ENCODE results near the gene ESF1. TPM values are rescaled to one million over a fixed set of nuclear protein-coding genes. Genes with fewer than 3 reads are reported as not detected.

Gene ESF1
- total and polyA plus RNA-seq, 2 donors (not counting 1 experiment from before 2014, with no cell fraction given), result 0.81 to 13.9 TPM

DNA sequence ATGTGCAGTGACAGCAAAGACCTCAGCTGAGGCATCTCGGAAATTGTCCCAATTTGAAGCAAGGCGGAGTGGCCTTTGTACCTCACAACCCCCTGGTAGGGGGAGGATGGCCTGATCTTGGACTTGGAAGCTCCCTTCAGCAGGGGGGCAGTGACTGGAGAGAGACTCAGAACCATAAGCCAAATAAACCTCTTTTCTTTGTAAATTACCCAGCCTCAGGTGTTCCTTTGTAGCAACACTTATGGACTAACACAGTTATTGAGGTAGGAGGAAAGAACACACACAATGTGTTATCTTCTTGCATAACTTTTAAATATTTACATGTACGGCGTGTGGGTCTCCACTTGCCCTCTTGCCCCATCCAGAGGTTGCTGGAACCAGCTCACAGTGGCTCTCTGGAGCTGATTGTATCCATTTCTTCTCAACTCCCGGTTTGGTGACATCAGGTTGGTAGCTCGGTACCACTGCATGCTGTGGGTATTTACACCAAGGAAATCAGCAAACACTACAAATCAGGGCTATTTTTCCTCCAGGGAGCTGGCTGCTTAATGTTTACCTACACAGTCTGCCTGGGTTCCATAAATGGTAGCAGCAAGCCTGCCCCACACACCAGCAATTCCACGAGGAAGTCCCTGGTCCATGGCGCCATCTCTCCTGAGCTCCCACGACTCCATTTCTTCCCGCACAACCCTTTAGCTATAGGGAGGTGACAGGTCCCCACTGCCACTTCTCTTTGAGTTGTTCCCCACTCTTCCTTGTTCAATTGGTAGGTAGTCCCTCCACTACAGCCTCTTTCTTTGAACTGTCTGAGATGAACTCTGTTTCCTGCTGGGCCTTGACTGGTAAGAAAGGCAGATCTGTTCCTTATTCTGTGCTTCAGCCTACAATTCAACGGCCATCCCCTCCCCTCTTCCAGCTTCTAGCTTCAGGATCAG, 91.7 kb downstream of the ESF1 start:
- CTCF ChIA-PET, result interaction anchor here (0.5 kb wide), 1 partner anchor 36 kb away, joined by 3 read pairs; no protein-coding TSS in a partner anchor
- no peaks in the 10 kb centered on the region for H3K4me1 ChIP-seq (ENCODE audit: control insufficient read depth in 2 of 2, insufficient read depth in 2 of 2, low read length in 2 of 2)
- no peak overlapping the region for H2AFZ ChIP-seq (ENCODE audit: insufficient read depth, low read depth, low read length, poor library complexity, severe bottlenecking)
- DNase-seq (no peak), ATAC-seq (ENCODE audit: low read depth) (no peak)
- intact Hi-C loops (cut with micrococcal nuclease), result no loop called here
- no peak overlapping the region for H3K27ac ChIP-seq (ENCODE audit: low read length in 2 of 2)
- POLR2A ChIA-PET, result no interaction called here
- no peak overlapping the region for H3K4me2 ChIP-seq (replicated peaks; ENCODE audit: low read depth, low read length, poor library complexity, severe bottlenecking)
- Mint-ChIP-seq H3K9me3 (ENCODE audit: insufficient read depth) (no peaks in the 10 kb centered on the region), H3K27ac (no peak overlapping the region), H3K4me1 (no peaks in the 10 kb centered on the region), H3K27me3 (peaks cover 9% of the 10 kb centered on the region), H3K4me3 (no peak overlapping the region)
- H3K4me3 ChIP-seq (ENCODE audit: control extremely low read depth in 1 of 5, extremely low read depth in 1 of 5, insufficient read depth in 1 of 5, low read depth in 2 of 5, low read length in 4 of 5), result no peak overlapping the region
- H3K9me3 ChIP-seq (ENCODE audit: control extremely low read depth in 1 of 3, control insufficient read depth in 2 of 3, insufficient read depth in 1 of 3, low read length in 2 of 3), result no peaks in the 10 kb centered on the region
- no peaks in the 10 kb centered on the region for H3K27me3 ChIP-seq (replicated peaks in 1 of 4; ENCODE audit: control extremely low read depth in 1 of 4, control insufficient read depth in 3 of 4, insufficient read depth in 4 of 4, low read length in 3 of 4)
- H4K20me1 ChIP-seq (ENCODE audit: control insufficient read depth, insufficient read depth, low read length, poor library complexity, severe bottlenecking), result no peaks in the 10 kb centered on the region
- no peaks in the 10 kb centered on the region for H3K36me3 ChIP-seq (replicated peaks in 1 of 2; ENCODE audit: control extremely low read depth in 1 of 2, control insufficient read depth in 1 of 2, extremely low read depth in 1 of 2, insufficient read depth in 2 of 2, low read length in 1 of 2)
- no peaks in the 10 kb centered on the region for H3K79me2 ChIP-seq (ENCODE audit: control insufficient read depth, insufficient read depth, low read length)
- TF ChIP-seq EZH2 (IDR thresholded peaks at IDR 0.05; ENCODE audit: borderline replicate concordance, insufficient read depth, low read depth, low read length, poor library complexity, severe bottlenecking), result no peak
- no peak overlapping the region for H3K9ac ChIP-seq (ENCODE audit: low read length)
- WGBS (ENCODE audit: insufficient coverage), result 95% methylated on average over 10 of the region's 11 CpGs

DNA sequence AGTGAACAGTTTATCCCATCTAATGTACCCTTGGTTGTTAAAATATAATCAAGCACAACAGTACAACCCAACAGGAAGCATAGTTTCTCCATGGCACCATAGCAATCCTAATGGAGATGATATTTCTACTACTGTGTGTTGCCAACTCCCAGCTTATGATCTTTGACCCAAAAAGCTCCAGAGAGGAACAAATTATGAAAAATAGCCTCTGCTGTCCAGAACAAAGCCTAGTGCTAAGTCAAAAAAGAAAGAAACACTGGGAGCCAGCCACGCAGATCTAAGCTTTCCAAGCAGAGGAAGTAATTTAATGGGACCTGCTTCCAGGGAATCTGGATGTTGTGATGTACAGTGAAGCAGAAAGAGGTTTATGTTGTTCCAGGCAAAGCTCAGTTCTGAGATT, 93.8 kb downstream of the ESF1 start:
- H3K36me3 ChIP-seq (replicated peaks in 1 of 2; ENCODE audit: control extremely low read depth in 1 of 2, control insufficient read depth in 1 of 2, extremely low read depth in 1 of 2, insufficient read depth in 2 of 2, low read length in 1 of 2), result no peaks in the 10 kb centered on the region
- H3K9ac ChIP-seq (ENCODE audit: low read length), result no peak overlapping the region
- H3K4me2 ChIP-seq (replicated peaks; ENCODE audit: low read depth, low read length, poor library complexity, severe bottlenecking), result no peak overlapping the region
- H3K9me3 ChIP-seq (ENCODE audit: control extremely low read depth in 1 of 3, control insufficient read depth in 2 of 3, insufficient read depth in 1 of 3, low read length in 2 of 3), result no peaks in the 10 kb centered on the region
- Mint-ChIP-seq H3K27ac (no peak overlapping the region), H3K27me3 (peaks cover 5% of the 10 kb centered on the region), H3K4me1 (peaks cover 3% of the 10 kb centered on the region), H3K9me3 (ENCODE audit: insufficient read depth) (no peaks in the 10 kb centered on the region), H3K4me3 (no peak overlapping the region)
- H3K4me3 ChIP-seq (ENCODE audit: control extremely low read depth in 1 of 5, extremely low read depth in 1 of 5, insufficient read depth in 1 of 5, low read depth in 2 of 5, low read length in 4 of 5), result no peak overlapping the region
- ChIA-PET CTCF (no interaction called here), POLR2A (no interaction called here)
- no peak overlapping the region for H2AFZ ChIP-seq (ENCODE audit: insufficient read depth, low read depth, low read length, poor library complexity, severe bottlenecking)
- H3K79me2 ChIP-seq (ENCODE audit: control insufficient read depth, insufficient read depth, low read length), result no peaks in the 10 kb centered on the region
- intact Hi-C loops (cut with micrococcal nuclease), result no loop called here
- DNase-seq (no peak), ATAC-seq (ENCODE audit: low read depth) (no peak)
- peaks cover 0 to 5% of the 10 kb centered on the region in 2 donors for H3K4me1 ChIP-seq (ENCODE audit: control insufficient read depth in 2 of 2, insufficient read depth in 2 of 2, low read length in 2 of 2)
- 100% methylated on average over 1 of the region's 1 CpG for WGBS (ENCODE audit: insufficient coverage)
- H3K27me3 ChIP-seq (replicated peaks in 1 of 4; ENCODE audit: control extremely low read depth in 1 of 4, control insufficient read depth in 3 of 4, insufficient read depth in 4 of 4, low read length in 3 of 4), result no peaks in the 10 kb centered on the region
- TF ChIP-seq EZH2 (IDR thresholded peaks at IDR 0.05; ENCODE audit: borderline replicate concordance, insufficient read depth, low read depth, low read length, poor library complexity, severe bottlenecking), result no peak
- TF ChIP-seq, protein P1, sequence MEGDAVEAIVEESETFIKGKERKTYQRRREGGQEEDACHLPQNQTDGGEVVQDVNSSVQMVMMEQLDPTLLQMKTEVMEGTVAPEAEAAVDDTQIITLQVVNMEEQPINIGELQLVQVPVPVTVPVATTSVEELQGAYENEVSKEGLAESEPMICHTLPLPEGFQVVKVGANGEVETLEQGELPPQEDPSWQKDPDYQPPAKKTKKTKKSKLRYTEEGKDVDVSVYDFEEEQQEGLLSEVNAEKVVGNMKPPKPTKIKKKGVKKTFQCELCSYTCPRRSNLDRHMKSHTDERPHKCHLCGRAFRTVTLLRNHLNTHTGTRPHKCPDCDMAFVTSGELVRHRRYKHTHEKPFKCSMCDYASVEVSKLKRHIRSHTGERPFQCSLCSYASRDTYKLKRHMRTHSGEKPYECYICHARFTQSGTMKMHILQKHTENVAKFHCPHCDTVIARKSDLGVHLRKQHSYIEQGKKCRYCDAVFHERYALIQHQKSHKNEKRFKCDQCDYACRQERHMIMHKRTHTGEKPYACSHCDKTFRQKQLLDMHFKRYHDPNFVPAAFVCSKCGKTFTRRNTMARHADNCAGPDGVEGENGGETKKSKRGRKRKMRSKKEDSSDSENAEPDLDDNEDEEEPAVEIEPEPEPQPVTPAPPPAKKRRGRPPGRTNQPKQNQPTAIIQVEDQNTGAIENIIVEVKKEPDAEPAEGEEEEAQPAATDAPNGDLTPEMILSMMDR (IDR thresholded peaks at IDR 0.05), result no peak
- no peak overlapping the region for H3K27ac ChIP-seq (ENCODE audit: low read length in 2 of 2)
- H4K20me1 ChIP-seq (ENCODE audit: control insufficient read depth, insufficient read depth, low read length, poor library complexity, severe bottlenecking), result no peaks in the 10 kb centered on the region
